Natural killer cell treated with Interleukin-12 subunit alpha and Interleukin-12 subunit beta and Interleukin-15 and Interleukin-18, amount 100 ng/mL, for 72 hours (primary cell): ENCODE results near the gene URAD. TPM values are rescaled to one million over a fixed set of nuclear protein-coding genes. Genes with fewer than 3 reads are reported as not detected.

Source experiments
- ATAC-seq, 2 donors: fragments of 150-1000 bp; cut with Tn5 transposase in 1 of 2; sonication (Bioruptor Pico), chemical (Tn5 transposase) in 1 of 2; 2 replicates each; pipeline ENCODE4 v1.10.0; 2021
- DNase-seq: peaks from one replicate; pipeline ENCODE4 v3.0.0; 2022; ENCODE audit warnings: low spot score
- H3K27ac Mint-ChIP-seq, 2 donors: 1 replicate in 1 of 2; 2 replicates in 1 of 2; pipeline ENCODE4 v1.8.0; 2022; ENCODE audit warnings: mixed read lengths in 2 of 2, mild to moderate bottlenecking in 1 of 2, moderate library complexity in 1 of 2
- H3K27me3 Mint-ChIP-seq, 2 donors: 1 replicate in 1 of 2; 2 replicates in 1 of 2; pipeline ENCODE4 v1.8.0; 2022; ENCODE audit warnings: mixed read lengths in 2 of 2
- H3K36me3 Mint-ChIP-seq: one replicate; pipeline ENCODE4 v1.8.0; 2022; ENCODE audit warnings: mixed read lengths
- H3K4me1 Mint-ChIP-seq, 2 donors: 1 replicate in 1 of 2; 2 replicates in 1 of 2; pipeline ENCODE4 v1.8.0; 2022; ENCODE audit warnings: low read depth in 2 of 2, mixed read lengths in 2 of 2, mild to moderate bottlenecking in 1 of 2
- H3K4me3 Mint-ChIP-seq: one replicate; pipeline ENCODE4 v1.8.0; 2022; ENCODE audit warnings: mixed read lengths
- H3K9me3 Mint-ChIP-seq: 2 replicates; pipeline ENCODE4 v1.8.0; 2022; ENCODE audit warnings: mixed read lengths
- total RNA-seq, 2 donors: library from RNA; stranded (reverse); gene quantifications; one replicate each; pipeline ENCODE4 v1.2.3, GENCODE V29; 2022

Gene URAD
- total RNA-seq, 2 donors from 2014 or later: not detected

- H3K9me3 Mint-ChIP-seq: no peaks in the 10 kb centered on the region
- ATAC-seq: no peak
- H3K27me3 Mint-ChIP-seq: peaks cover 48 to 67% of the 10 kb centered on the region in 2 donors
- DNase-seq: no peak
- H3K4me3 Mint-ChIP-seq: no peak overlapping the region
- peaks cover 0 to 5% of the 10 kb centered on the region in 2 donors for H3K4me1 Mint-ChIP-seq
- no peak overlapping the region for H3K27ac Mint-ChIP-seq
- H3K36me3 Mint-ChIP-seq: no peaks in the 10 kb centered on the region
Measured at GRCh38 chr13:27980280-27980998, 8.1 kb downstream of the URAD start.

GRCh38 chr13:27979765-27980279 lies 8.7 kb downstream of the URAD start:
- DNase-seq (no peak), ATAC-seq (no peak)
- Mint-ChIP-seq H3K36me3 (no peaks in the 10 kb centered on the region), H3K27me3 (peaks cover 53 to 73% of the 10 kb centered on the region in 2 donors), H3K27ac (no peak overlapping the region), H3K4me3 (no peak overlapping the region), H3K4me1 (peaks cover 0 to 5% of the 10 kb centered on the region in 2 donors), H3K9me3 (no peaks in the 10 kb centered on the region)

GRCh38 chr13:27979001-27979643 lies 9.4 kb downstream of the URAD start:
- peaks cover 57 to 76% of the 10 kb centered on the region in 2 donors for H3K27me3 Mint-ChIP-seq
- peaks cover 0 to 5% of the 10 kb centered on the region in 2 donors for H3K4me1 Mint-ChIP-seq
- H3K4me3 Mint-ChIP-seq: no peak overlapping the region
- no peaks in the 10 kb centered on the region for H3K36me3 Mint-ChIP-seq
- no peak overlapping the region for H3K27ac Mint-ChIP-seq
- no peak for DNase-seq
- H3K9me3 Mint-ChIP-seq: no peaks in the 10 kb centered on the region
- ATAC-seq: no peak

GRCh38 chr13:27978301-27978968 lies 10.1 kb downstream of the URAD start:
- no peaks in the 10 kb centered on the region for H3K9me3 Mint-ChIP-seq
- H3K27ac Mint-ChIP-seq: no peak overlapping the region
- H3K27me3 Mint-ChIP-seq: peaks cover 63 to 76% of the 10 kb centered on the region in 2 donors
- no peak overlapping the region for H3K4me3 Mint-ChIP-seq
- H3K4me1 Mint-ChIP-seq: peaks cover 0 to 5% of the 10 kb centered on the region in 2 donors
- DNase-seq (no peak), ATAC-seq (no peak)
- H3K36me3 Mint-ChIP-seq: no peaks in the 10 kb centered on the region

- no peak overlapping the region for H3K4me3 Mint-ChIP-seq
- no peak for DNase-seq
- no peak overlapping the region for H3K27ac Mint-ChIP-seq
- H3K27me3 Mint-ChIP-seq: peaks cover 63 to 73% of the 10 kb centered on the region in 2 donors
- peaks cover 0 to 5% of the 10 kb centered on the region in 2 donors for H3K4me1 Mint-ChIP-seq
- no peaks in the 10 kb centered on the region for H3K9me3 Mint-ChIP-seq
- no peak for ATAC-seq
- no peaks in the 10 kb centered on the region for H3K36me3 Mint-ChIP-seq
Measured at GRCh38 chr13:27977476-27978300, 10.8 kb downstream of the URAD start.

GRCh38 chr13:27976362-27977091 lies 12.0 kb downstream of the URAD start:
- Mint-ChIP-seq H3K27me3 (peaks cover 53 to 61% of the 10 kb centered on the region in 2 donors), H3K27ac (no peak overlapping the region), H3K4me3 (no peak overlapping the region), H3K4me1 (peaks cover 0 to 5% of the 10 kb centered on the region in 2 donors), H3K36me3 (no peaks in the 10 kb centered on the region), H3K9me3 (no peaks in the 10 kb centered on the region)
- ATAC-seq: no peak
- DNase-seq: no peak

- H3K36me3 Mint-ChIP-seq: no peaks in the 10 kb centered on the region
- H3K4me1 Mint-ChIP-seq: peaks cover 0 to 5% of the 10 kb centered on the region in 2 donors
- ATAC-seq: no peak
- no peak overlapping the region for H3K4me3 Mint-ChIP-seq
- no peak for DNase-seq
- H3K9me3 Mint-ChIP-seq: no peaks in the 10 kb centered on the region
- H3K27ac Mint-ChIP-seq: no peak overlapping the region
- H3K27me3 Mint-ChIP-seq: peaks cover 53 to 62% of the 10 kb centered on the region in 2 donors
Measured at GRCh38 chr13:27975564-27976361, 12.7 kb downstream of the URAD start.

GRCh38 chr13:27973961-27974662 lies 14.4 kb downstream of the URAD start:
- H3K27me3 Mint-ChIP-seq: peaks cover 55 to 67% of the 10 kb centered on the region in 2 donors
- peaks cover 0 to 7% of the 10 kb centered on the region in 2 donors for H3K4me1 Mint-ChIP-seq
- H3K9me3 Mint-ChIP-seq: no peaks in the 10 kb centered on the region
- H3K36me3 Mint-ChIP-seq: no peaks in the 10 kb centered on the region
- no peak overlapping the region for H3K4me3 Mint-ChIP-seq
- no peak overlapping the region for H3K27ac Mint-ChIP-seq
- ATAC-seq (no peak), DNase-seq (no peak)

- Mint-ChIP-seq H3K27me3 (peaks cover 50 to 60% of the 10 kb centered on the region in 2 donors), H3K4me3 (no peak overlapping the region), H3K9me3 (no peaks in the 10 kb centered on the region), H3K4me1 (peaks cover 0 to 5% of the 10 kb centered on the region in 2 donors), H3K27ac (no peak overlapping the region), H3K36me3 (no peaks in the 10 kb centered on the region)
- no peak for DNase-seq
- no peak for ATAC-seq
Measured at GRCh38 chr13:27973291-27973690, 15.2 kb downstream of the URAD start.

GRCh38 chr13:27972478-27972820 lies 16.0 kb downstream of the URAD start:
- H3K4me3 Mint-ChIP-seq: no peak overlapping the region
- H3K36me3 Mint-ChIP-seq: no peaks in the 10 kb centered on the region
- no peaks in the 10 kb centered on the region for H3K9me3 Mint-ChIP-seq
- H3K4me1 Mint-ChIP-seq: peaks cover 0 to 7% of the 10 kb centered on the region in 2 donors
- DNase-seq (no peak), ATAC-seq (no peak)
- H3K27ac Mint-ChIP-seq: no peak overlapping the region
- H3K27me3 Mint-ChIP-seq: peaks cover 54 to 62% of the 10 kb centered on the region in 2 donors

GRCh38 chr13:27971776-27972477 lies 16.6 kb downstream of the URAD start:
- DNase-seq (no peak), ATAC-seq (peak in 1 of 2 donors; percentile 5)
- Mint-ChIP-seq H3K36me3 (no peaks in the 10 kb centered on the region), H3K27ac (no peak overlapping the region), H3K9me3 (no peaks in the 10 kb centered on the region), H3K4me3 (no peak overlapping the region), H3K4me1 (peaks cover 0 to 7% of the 10 kb centered on the region in 2 donors), H3K27me3 (peaks cover 56 to 62% of the 10 kb centered on the region in 2 donors)
